HG03378 (cell line): Measurements from ENCODE around the gene EEF1AKMT4.
"Not testable (repeated sequence)": the region's sequence is repeated elsewhere in the genome, so short reads cannot be mapped to it uniquely, and the experiment has no call there.

ENCODE experiments used
- ATAC-seq: cut with Tn5 transposase; IDR thresholded peaks from one replicate; pipeline ENCODE4 v1.9.1; 2021; ENCODE audit warnings: mild to moderate bottlenecking, moderate library complexity; ENCODE audit not compliant: unreplicated experiment

The EEF1AKMT4 gene

DNA sequence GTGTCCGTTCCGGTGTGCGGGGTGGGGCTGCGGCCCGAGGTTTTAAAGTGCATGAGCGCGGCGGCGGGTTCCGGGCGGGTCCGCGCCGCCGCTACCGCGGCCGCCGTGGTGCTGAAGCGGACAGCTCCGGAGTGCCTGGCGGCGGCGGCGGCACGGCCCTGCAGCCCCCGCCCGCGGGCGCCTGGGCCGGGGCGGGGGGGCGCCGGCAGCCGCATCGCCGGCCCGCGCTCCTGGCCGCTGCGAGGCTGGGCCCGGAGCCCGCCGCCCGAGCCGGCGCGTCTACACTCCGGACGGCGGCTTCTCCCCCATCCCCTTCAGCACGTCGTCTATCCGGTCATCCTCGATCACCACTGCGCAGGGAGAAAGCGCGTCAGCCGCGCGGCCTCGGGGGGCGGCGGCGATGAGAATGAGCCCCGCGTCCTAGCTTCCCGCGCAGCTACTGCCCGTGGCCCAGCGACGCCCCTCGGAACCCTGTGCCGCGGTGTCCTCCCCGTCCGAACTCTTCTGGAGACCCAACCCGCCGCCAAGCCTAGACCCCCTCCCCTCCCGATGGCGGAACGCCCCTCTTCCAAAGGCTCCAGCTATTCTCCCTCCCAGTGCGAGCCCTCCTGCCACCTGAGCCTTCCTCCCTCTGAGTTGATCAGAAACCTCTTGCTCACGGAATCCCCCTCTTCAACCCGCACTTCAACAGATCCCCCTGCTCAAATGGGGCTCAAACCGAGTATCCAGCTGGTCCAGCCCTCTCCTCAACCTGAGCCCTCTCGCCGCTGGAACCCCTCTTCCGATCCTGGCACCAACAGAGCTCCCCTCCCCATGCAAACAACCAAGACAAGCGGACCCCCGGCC, 10.6 kb downstream of the EEF1AKMT4 start:
- ATAC-seq, result no peak

DNA sequence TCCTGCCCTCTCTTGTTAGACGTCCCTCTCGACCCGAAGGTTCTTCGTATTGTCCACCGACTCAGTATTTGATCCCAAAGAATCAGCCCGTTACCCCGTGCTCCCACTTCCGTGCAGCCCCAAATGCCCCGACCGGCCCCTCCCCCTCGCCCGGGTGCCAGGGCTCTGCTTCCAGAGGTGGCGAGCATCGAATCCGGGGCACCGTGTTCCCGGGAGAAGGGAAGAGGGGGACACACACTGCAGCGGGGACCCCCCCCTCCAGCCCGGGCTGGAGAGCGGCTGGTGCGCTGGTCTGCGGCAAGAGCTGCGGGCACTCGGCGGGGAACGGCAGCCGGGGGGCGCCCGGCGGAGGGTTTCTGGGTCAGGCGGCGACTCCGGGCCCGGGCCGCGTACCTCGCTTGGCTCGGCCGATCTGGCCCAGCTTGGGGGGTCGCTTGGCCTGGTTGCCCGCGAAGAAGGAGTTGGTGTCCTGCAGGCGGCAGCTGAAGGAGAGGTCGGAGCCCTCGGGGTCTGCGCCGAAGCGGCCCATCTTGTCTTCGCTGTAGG, 11.3 kb downstream of the EEF1AKMT4 start:
- no peak for ATAC-seq

DNA sequence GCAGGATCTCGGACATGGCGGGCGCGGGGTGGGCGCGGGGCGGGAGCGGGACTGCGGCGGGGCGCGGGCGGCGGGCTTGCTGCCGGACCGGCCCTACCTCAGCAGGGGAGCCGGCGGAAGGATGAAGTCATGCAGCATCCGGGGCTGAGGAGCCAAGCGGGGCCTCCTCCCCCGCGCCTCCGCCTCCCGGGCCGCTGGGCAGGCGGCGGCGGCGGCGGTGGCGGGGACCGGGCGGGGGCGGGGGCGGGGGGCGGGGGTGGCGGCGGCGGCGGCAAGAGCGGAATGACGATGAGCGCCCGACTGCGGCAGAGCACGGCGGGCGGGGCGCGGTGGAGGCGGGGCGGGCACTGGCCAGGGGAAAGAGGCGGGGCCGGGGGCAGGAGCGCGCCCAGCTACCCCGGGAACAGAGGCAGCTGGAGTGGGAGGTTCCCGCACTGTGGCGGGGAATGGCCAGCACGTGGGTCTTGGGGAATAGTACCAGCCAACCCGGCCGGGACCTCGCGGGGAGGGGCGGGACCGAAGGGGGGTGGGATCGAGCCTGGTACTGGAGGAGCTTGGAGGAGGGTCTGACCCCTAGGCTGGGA, 11.9 kb downstream of the EEF1AKMT4 start, which contains the start of gene CAMK2N2:
Gene CAMK2N2, minus strand, starts transcription at position 284 of the 584 bp plus-strand sequence. Its CDS starts 268 bp downstream, at position 16.
- no peak for ATAC-seq

DNA sequence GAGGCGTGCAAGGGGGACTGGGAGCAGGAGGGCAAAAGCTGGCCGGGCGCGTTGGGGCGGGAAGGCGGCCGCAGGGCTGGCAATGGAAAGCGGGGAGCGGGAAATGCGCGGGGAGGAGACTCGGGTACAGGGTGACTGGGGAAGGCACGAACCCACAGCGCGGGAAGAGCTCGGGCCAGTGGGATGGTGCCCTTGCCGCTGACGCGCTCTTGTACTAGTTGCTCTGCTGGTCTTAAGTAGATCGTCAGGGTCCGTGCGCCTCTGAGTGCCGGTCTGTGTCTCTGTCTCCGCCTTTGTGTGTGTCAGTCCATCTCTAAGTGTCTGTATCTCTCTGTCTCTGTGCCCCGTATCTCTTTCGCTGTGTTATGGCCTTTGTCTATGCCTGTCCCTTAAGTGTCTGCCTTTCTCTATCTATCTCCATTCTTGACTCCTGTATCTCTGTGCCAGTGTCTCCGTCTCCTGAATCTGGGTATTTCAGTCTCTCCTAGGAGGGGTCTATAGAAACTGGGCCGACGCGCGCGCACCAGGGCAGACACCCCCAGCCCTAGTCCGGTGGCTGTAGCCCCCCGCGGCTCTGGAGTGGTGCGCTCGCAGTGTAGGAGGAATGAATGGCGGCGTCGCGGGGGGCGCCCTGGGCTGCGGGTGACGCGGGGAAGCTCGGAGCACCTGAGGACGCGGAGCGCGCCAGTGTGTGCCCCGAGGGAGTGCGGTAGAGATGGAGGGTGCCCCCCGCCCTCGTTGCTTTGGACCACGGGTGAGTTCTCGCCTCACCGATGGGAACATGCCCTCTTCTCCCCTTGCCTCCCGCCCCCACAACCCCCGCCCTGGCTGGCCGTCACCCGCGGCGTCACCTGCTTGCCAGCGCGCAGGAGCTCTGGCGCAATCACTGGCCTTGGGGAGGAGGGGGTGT, 12.6 kb downstream of the EEF1AKMT4 start:
- ATAC-seq, result no peak

DNA sequence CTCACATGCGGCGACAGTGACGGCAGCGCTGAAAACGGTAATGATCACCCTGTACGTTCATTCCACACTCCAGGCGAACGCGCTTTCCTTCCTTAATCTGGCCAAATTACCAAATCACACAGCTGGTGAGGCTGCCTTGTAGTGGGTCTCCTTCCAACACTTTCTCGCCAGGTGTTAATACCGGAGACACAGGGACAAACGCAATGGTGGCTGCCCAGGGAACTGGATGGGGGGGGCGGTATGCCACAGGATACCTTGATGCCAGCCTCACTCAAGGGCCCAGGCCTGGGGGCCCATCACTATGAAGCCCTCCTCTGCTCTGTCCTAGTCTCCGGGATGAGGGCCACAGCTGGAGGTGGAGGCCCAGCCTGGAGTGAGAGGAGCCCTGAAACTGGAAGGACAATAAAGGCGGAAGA, 13.3 kb downstream of the EEF1AKMT4 start:
- ATAC-seq, result no peak

DNA sequence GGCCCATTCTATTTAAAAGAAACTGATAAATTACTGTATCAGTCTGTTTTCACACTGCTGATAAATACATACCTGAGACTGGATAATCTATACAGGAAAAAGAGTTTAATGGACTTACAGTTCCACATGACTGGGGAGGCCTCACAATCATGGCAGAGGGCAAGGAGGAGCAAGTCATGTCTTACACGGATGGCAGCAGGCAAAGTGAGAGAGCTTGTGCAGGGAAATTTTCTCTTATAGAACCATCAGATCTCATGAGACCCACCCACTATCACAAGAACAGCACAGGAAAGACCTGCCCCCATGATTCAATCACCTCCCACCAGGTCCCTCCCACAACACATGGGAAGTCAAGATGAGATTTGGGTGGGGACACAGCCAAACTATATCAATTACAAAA, 17.8 kb downstream of the EEF1AKMT4 start:
- ATAC-seq, result not testable (repeated sequence)

DNA sequence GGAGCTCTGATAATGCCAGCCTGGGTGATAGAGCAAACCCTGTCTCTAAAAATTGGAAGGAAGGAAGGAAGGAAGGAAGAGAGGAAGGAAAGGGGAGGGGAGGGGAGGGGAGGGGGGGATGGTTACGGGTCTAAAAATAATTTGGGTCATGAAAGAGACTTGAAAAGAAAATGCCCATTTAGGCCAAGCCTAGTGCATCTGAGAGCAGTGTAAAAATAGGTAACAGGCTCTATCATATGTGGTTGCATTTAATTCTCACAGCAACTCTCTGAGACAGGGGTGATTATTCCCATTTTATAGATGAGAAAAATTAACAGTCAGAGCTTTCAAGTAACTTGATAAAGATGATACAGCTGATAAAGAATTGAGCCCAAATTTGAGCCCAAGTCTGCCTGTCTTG, 22.8 kb downstream of the EEF1AKMT4 start:
- ATAC-seq, result no peak

DNA sequence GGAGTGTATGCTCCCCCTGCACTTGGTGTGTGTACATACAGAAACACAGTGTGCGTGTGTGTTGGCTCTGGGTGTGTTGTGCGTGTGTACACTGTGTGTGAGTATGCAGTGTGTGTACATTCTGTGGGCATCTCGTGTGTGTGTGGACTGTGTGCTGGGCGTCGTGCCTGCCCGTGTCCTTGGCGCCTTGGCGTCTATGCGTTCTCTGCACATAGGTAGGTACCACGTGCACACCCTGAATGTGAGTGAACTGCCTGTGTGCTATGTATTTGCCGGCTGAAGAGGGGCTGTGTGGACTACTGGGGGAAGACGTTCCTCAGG, 25.9 kb downstream of the EEF1AKMT4 start:
- no peak for ATAC-seq

DNA sequence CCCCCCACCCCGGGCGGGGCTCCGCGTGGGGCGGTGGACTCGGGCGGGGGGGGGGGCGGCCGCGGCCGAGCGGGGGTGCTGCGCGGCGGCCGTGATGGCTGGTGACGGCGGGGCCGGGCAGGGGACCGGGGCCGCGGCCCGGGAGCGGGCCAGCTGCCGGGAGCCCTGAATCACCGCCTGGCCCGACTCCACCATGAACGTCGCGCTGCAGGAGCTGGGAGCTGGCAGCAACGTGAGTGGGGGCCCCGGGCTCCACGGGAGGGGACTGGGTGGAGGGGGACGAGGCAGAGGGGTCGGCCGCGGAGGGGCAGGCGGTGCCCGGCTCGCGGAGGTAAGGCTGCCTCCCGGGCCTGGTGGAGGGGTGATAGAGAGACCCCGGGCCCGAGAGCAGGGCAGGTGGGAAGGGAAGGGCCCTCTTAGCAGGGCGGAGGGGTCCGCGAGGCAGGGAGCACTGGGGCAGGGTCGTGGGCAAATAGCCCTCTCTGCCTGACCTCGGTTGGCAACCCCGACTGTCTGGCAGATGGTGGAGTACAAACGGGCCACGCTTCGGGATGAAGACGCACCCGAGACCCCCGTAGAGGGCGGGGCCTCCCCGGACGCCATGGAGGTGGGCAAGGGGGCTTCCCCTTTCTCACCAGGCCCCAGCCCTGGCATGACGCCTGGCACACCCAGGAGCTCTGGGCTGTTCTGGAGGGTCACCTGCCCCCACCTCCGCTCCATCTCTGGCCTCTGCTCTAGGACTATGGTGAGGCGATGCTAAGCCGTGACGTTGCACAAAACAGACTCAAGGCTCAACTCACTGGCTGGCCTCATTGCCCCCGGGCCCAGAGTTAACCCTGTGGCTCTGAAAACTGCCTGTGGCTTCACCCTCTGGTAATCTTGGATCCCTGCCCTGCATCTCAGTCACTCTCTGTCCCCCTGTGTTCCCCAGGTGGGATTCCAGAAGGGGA, 26.8 kb downstream of the EEF1AKMT4 start, which contains the start of gene ECE2:
Gene ECE2, plus strand, starts transcription at position 62 of the 950 bp plus-strand sequence. Its CDS starts 132 bp downstream, at position 194.
- no peak for ATAC-seq

DNA sequence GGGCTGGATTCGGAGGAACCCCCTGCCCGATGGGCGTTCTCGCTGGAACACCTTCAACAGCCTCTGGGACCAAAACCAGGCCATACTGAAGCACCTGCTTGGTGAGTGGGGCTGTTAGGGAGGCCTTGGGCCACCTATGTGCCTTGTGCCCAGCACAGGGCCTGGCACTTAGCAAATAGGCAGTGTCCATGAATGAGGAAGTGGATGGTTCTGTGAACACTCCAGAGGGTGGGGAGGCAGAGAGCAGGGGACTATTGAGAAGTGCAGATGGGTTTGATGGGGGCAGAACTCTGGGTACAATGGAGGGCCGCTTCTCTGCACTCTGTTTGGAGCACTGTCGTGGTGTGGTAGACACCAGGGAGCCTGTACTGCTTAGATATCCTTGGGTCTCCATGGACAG, 27.9 kb downstream of the EEF1AKMT4 start:
- no peak for ATAC-seq

DNA sequence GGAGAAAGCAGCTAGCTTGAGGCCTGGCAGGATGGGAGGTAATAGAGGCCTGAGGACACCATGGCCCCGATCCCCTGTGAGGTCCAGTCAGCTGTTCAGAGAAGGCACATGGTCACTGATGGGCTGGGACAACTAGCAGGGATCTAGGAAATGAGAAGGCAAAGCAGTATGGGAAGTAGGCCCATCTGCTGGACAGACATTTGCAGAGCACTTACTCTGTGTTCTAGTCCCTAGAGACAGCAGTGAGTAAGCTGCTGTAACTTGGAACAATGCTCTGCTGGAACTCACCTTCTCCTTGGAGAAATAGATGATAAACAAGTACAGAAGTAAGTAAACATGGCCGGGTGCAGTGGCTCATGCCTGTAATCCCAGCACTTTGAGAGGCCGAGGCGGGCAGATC, 33.5 kb downstream of the EEF1AKMT4 start:
- no peak for ATAC-seq

DNA sequence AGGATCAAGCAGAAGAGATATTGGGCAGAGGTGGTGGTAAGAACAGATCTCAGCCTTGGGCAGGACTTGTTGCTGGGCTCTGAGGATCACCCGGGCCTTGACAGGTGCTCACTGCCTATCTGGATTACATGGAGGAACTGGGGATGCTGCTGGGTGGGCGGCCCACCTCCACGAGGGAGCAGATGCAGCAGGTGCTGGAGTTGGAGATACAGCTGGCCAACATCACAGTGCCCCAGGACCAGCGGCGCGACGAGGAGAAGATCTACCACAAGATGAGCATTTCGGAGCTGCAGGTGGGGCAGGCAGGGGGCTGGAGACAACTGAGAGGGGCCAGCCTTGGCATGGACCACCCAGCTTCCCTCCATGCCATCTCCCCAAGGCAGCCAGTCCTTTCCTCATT, 34.2 kb downstream of the EEF1AKMT4 start:
- ATAC-seq, result no peak

DNA sequence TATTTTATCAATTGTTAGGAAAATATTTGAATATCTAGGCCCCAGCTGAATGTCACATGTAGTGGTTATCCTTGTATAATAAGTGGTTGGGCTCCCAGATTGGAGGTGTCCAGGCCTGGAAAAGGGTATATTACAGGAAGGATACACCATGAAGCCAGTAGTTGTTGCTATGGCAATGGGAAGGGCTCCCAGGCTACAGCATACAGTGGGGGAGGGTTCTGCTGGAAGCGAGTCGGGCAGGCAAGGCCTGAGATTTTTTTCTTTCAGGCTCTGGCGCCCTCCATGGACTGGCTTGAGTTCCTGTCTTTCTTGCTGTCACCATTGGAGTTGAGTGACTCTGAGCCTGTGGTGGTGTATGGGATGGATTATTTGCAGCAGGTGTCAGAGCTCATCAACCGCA, 35.2 kb downstream of the EEF1AKMT4 start:
- ATAC-seq, result no peak

DNA sequence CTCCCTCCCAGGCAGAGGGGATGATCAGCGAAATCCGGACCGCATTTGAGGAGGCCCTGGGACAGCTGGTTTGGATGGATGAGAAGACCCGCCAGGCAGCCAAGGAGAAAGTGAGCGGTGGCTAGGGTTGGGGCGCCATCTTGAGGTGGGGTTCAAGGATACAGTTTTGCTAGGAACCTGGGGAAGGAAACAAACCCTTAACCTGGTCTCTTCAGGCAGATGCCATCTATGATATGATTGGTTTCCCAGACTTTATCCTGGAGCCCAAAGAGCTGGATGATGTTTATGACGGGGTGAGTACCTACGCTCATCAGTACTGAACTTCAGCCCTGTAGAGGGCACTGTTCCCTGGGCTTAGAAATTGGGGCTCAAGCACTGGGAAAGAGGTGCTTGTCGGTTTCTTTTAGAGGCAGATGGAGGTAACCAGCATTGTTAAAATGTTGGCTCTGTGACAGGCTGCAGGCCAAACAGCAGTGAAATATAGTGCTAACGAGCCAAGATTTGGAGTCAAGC, 40.0 kb downstream of the EEF1AKMT4 start:
- ATAC-seq, result no peak

DNA sequence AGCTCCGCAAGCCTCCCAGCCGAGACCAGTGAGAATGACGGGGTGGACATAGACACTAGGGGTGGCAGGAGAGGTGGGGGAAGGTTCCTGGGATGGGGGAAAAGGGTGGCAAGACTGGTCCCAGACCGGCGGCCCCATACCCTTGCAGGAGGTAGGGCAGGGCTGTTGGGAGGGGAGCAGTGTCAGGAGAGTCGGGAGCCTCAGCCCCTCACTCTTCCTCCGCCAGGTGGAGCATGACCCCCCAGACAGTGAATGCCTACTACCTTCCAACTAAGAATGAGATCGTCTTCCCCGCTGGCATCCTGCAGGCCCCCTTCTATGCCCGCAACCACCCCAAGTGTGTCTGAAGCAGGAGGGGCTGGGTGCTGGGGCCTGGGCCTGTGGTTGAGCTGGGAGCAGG, 40.9 kb downstream of the EEF1AKMT4 start:
- no peak for ATAC-seq

DNA sequence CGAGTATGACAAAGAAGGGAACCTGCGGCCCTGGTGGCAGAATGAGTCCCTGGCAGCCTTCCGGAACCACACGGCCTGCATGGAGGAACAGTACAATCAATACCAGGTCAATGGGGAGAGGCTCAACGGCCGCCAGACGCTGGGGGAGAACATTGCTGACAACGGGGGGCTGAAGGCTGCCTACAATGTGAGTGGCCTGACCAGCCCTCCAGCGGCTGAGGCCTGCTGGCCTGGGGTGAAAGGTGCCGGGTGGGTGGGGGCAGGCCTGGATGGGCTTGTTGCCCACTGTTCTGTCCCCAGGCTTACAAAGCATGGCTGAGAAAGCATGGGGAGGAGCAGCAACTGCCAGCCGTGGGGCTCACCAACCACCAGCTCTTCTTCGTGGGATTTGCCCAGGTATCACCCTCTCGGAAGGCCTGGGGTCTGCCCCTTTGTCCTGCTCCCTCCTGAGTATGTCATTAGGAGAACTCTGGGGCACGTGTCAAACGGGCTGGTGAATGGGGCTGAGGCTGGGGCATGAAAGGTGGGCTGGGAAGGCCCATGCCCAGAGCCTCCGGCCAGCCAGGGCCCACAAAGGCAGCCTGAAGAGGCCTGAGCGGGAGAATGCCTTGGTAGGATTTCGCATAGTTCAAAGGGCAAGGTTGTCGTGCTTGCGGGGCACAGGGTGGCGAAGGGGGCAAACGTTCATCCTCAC, 41.7 kb downstream of the EEF1AKMT4 start:
- ATAC-seq, result no peak

DNA sequence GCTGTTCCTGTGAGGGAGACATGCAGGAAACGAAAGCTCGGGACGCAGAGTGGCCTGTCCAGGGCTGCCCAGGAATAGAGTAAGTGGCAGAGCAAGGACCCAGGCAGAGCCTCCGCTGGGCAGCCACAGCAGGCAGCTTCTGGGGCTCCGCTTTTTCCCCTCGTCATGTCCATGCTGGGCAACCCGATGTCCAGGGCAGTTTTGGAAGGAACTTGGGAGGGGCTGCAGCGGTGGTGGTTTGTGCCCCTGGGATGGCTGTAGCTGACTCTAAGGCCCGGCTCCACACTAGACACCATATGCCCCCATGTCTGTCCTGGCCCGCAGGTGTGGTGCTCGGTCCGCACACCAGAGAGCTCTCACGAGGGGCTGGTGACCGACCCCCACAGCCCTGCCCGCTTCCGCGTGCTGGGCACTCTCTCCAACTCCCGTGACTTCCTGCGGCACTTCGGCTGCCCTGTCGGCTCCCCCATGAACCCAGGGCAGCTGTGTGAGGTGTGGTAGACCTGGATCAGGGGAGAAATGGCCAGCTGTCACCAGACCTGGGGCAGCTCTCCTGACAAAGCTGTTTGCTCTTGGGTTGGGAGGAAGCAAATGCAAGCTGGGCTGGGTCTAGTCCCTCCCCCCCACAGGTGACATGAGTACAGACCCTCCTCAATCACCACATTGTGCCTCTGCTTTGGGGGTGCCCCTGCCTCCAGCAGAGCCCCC, 42.4 kb downstream of the EEF1AKMT4 start:
- ATAC-seq, result no peak

DNA sequence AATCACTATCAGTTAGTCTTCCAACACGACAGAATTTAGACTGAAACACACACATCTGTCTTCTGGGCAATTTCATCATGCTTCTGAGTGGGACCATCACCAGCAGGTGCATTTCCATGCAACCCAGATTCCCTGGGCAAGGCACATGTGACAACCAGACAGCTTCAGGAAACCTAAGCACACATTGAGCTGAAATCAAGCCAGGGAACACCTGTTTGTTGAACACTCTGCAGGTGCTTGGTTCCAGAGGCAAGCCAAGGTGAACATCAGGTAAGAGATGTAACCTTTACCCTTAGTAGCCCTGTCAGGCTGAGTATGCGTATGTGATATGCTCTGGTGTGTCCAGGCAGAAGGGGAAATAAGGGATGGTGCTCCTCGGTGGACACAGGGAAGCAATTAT, 46.3 kb downstream of the EEF1AKMT4 start:
- ATAC-seq, result no peak

DNA sequence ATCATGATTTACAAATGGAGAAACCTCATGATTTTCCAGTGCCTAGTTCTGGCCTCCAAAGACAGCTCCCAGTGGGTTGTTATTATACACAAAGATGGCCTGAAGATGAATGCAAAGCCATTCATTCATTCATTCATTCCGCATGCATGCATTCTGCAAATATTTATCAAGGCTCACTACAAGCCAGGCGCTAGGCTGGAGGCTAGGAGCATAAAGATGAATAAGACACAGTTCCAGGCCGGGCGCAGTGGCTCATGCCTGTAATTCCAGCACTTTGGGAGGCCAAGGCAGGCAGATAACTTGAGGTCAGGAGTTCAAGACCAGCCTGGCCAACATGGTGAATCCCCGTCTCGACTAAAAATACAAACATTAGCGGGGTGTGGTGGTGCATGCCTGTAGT, 47.1 kb downstream of the EEF1AKMT4 start:
- ATAC-seq, result no peak
